Bronchial epithelial cell (primary cell): ENCODE data around the gene GNE. TPM values are rescaled to one million over a fixed set of nuclear protein-coding genes. Genes with fewer than 3 reads are reported as not detected.
"Not testable (repeated sequence)": the region's sequence is repeated elsewhere in the genome, so short reads cannot be mapped to it uniquely, and the experiment has no call there.

Source experiments
- DNase-seq: peaks from one replicate; pipeline ENCODE4 v3.0.0-alpha.2; 2010; ENCODE audit warnings: low read depth
- FAIRE-seq: peaks from 2 replicates; lab custom pipeline; 2011; peaks lifted over from hg19 to GRCh38; lab: Jason Lieb, UNC
- H3K27me3 ChIP-seq: 2 replicates; pipeline ENCODE4 v1.5.1; 2011; ENCODE audit warnings: low read length; ENCODE audit not compliant: control insufficient read depth, insufficient read depth
- H3K36me3 ChIP-seq: 2 replicates; pipeline ENCODE4 v1.5.1; 2011; ENCODE audit warnings: low read length; ENCODE audit not compliant: control insufficient read depth, insufficient read depth
- H3K4me3 ChIP-seq: 2 replicates; pipeline ENCODE4 v1.5.1; 2011; ENCODE audit warnings: mild to moderate bottlenecking, low read depth, low read length, control low read depth
- CTCF ChIP-seq: IDR thresholded peaks from 2 replicates; pipeline ENCODE4 v1.5.1; 2011; ENCODE audit warnings: mild to moderate bottlenecking, moderate library complexity, low read length, control low read depth, inconsistent platforms; ENCODE audit not compliant: insufficient read depth, severe bottlenecking
- total RNA-seq: library from RNA; depleted of rRNA; stranded (reverse); fragments of >200 nt; gene quantifications from 2 replicates; pipeline ENCODE4 v1.2.1, GENCODE V29; 2014

The GNE gene
- total RNA-seq, 1 donor from 2014 or later: 14.7 TPM

- Histone ChIP-seq H3K27me3 (no peaks in the 10 kb centered on the region), H3K4me3 (no peak overlapping the region), H3K36me3 (no peaks in the 10 kb centered on the region)
- no peak for FAIRE-seq
- peak; percentile 80 for DNase-seq
- TF ChIP-seq CTCF: no peak
Observed at GRCh38 chr9:36187414-36187813, 70.8 kb downstream of the GNE start.

- H3K27me3 ChIP-seq, DNase-seq, H3K36me3 ChIP-seq, H3K4me3 ChIP-seq, FAIRE-seq: not testable (repeated sequence)
Observed at GRCh38 chr9:36180243-36180642, 78.0 kb downstream of the GNE start.

- TF ChIP-seq CTCF: no peak
- Histone ChIP-seq H3K4me3 (no peak overlapping the region), H3K36me3 (no peaks in the 10 kb centered on the region), H3K27me3 (no peaks in the 10 kb centered on the region)
- FAIRE-seq (no peak), DNase-seq (no peak)
Observed at GRCh38 chr9:36177571-36177970, 80.7 kb downstream of the GNE start.

GRCh38 chr9:36176496-36176895 is 81.8 kb downstream of the GNE start:
- not testable (repeated sequence) for H3K27me3 ChIP-seq, DNase-seq, H3K4me3 ChIP-seq, FAIRE-seq, H3K36me3 ChIP-seq

GRCh38 chr9:36175209-36175608 is 83.0 kb downstream of the GNE start:
- not testable (repeated sequence) for H3K4me3 ChIP-seq, H3K27me3 ChIP-seq, FAIRE-seq, DNase-seq, H3K36me3 ChIP-seq

GRCh38 chr9:36174731-36175130 is 83.5 kb downstream of the GNE start:
- H3K36me3 ChIP-seq: no peaks in the 10 kb centered on the region
- H3K4me3 ChIP-seq: no peak overlapping the region
- no peak for TF ChIP-seq CTCF
- H3K27me3 ChIP-seq: no peaks in the 10 kb centered on the region
- FAIRE-seq: no peak
- no peak for DNase-seq

GRCh38 chr9:36174271-36174670 is 84.0 kb downstream of the GNE start:
- FAIRE-seq (no peak), DNase-seq (no peak)
- Histone ChIP-seq H3K27me3 (no peaks in the 10 kb centered on the region), H3K36me3 (no peaks in the 10 kb centered on the region), H3K4me3 (no peak overlapping the region)
- TF ChIP-seq CTCF: no peak
